ENCODE data around the gene PIK3CG. TPM values are rescaled to one million over a fixed set of nuclear protein-coding genes. Genes with fewer than 3 reads are reported as not detected.

PIK3CG gene
- polyA plus RNA-seq, 1 experiment: 0.14 TPM

GRCh38 chr7:106870983-106871410 is 5.9 kb downstream of the PIK3CG start:
- Histone ChIP-seq H3K27me3 (ENCODE audit: control insufficient read depth, insufficient read depth, low read length) (no peaks in the 10 kb centered on the region), H3K9me3 (ENCODE audit: control insufficient read depth, insufficient read depth, low read length) (peaks cover 13% of the 10 kb centered on the region), H3K4me3 (ENCODE audit: low read depth, low read length) (no peak overlapping the region), H3K27ac (ENCODE audit: low read depth, low read length) (no peak overlapping the region)
- CTCF ChIA-PET: no interaction called here
- POLR2A ChIA-PET: no interaction called here
- no peak for TF ChIP-seq CTCF (IDR thresholded peaks at IDR 0.05; ENCODE audit: low read depth, low read length)
- DNase-seq (ENCODE audit: low read depth, low spot score): peak; percentile 4

- TF ChIP-seq CTCF (IDR thresholded peaks at IDR 0.05; ENCODE audit: low read depth, low read length): no peak
- CTCF ChIA-PET: no interaction called here
- Histone ChIP-seq H3K4me3 (ENCODE audit: low read depth, low read length) (no peak overlapping the region), H3K27me3 (ENCODE audit: control insufficient read depth, insufficient read depth, low read length) (no peaks in the 10 kb centered on the region), H3K27ac (ENCODE audit: low read depth, low read length) (no peak overlapping the region), H3K9me3 (ENCODE audit: control insufficient read depth, insufficient read depth, low read length) (peaks cover 13% of the 10 kb centered on the region)
- DNase-seq (ENCODE audit: low read depth, low spot score): no peak
- POLR2A ChIA-PET: interaction anchor here (0.6 kb wide), 1 partner anchor 106 kb away, joined by 7 read pairs; no protein-coding TSS in a partner anchor
These were observed 6.9 kb downstream of the PIK3CG start for GRCh38 chr7:106871793-106872571.

GRCh38 chr7:106872763-106873162 is 7.7 kb downstream of the PIK3CG start:
- no peak for DNase-seq (ENCODE audit: low read depth, low spot score)
- no peak for TF ChIP-seq CTCF (IDR thresholded peaks at IDR 0.05; ENCODE audit: low read depth, low read length)
- no peak overlapping the region for H3K4me3 ChIP-seq (ENCODE audit: low read depth, low read length)
- CTCF ChIA-PET: no interaction called here
- H3K27me3 ChIP-seq (ENCODE audit: control insufficient read depth, insufficient read depth, low read length): no peaks in the 10 kb centered on the region
- POLR2A ChIA-PET: no interaction called here
- peaks cover 8% of the 10 kb centered on the region for H3K9me3 ChIP-seq (ENCODE audit: control insufficient read depth, insufficient read depth, low read length)
- H3K27ac ChIP-seq (ENCODE audit: low read depth, low read length): no peak overlapping the region

- no peak for TF ChIP-seq CTCF (IDR thresholded peaks at IDR 0.05; ENCODE audit: low read depth, low read length)
- H3K4me3 ChIP-seq (ENCODE audit: low read depth, low read length): no peak overlapping the region
- no peaks in the 10 kb centered on the region for H3K27me3 ChIP-seq (ENCODE audit: control insufficient read depth, insufficient read depth, low read length)
- no peak overlapping the region for H3K27ac ChIP-seq (ENCODE audit: low read depth, low read length)
- H3K9me3 ChIP-seq (ENCODE audit: control insufficient read depth, insufficient read depth, low read length): no peaks in the 10 kb centered on the region
- ChIA-PET CTCF (no interaction called here), POLR2A (no interaction called here)
- no peak for DNase-seq (ENCODE audit: low read depth, low spot score)
These were observed 9.0 kb downstream of the PIK3CG start for GRCh38 chr7:106874076-106874475.

GRCh38 chr7:106875508-106875907 is 10.4 kb downstream of the PIK3CG start:
- POLR2A ChIA-PET: no interaction called here

More at GRCh38 chr7:106875508-106875907, 10.4 kb downstream of the PIK3CG start:
- Histone ChIP-seq H3K9me3 (ENCODE audit: control insufficient read depth, insufficient read depth, low read length) (no peaks in the 10 kb centered on the region), H3K4me3 (ENCODE audit: low read depth, low read length) (no peak overlapping the region), H3K27me3 (ENCODE audit: control insufficient read depth, insufficient read depth, low read length) (no peaks in the 10 kb centered on the region), H3K27ac (ENCODE audit: low read depth, low read length) (no peak overlapping the region)
- no peak for TF ChIP-seq CTCF (IDR thresholded peaks at IDR 0.05; ENCODE audit: low read depth, low read length)
- CTCF ChIA-PET: no interaction called here
- DNase-seq (ENCODE audit: low read depth, low spot score): no peak
